Right kidney (tissue), 1 donor: ENCODE measurements around the gene CDC42EP1.
"Not testable (repeated sequence)": the region's sequence is repeated elsewhere in the genome, so short reads cannot be mapped to it uniquely, and the experiment has no call there.

Source experiments
- DNase-seq: peaks from one replicate; pipeline ENCODE4 v3.0.0-alpha.2; 2016

CDC42EP1 gene

DNA sequence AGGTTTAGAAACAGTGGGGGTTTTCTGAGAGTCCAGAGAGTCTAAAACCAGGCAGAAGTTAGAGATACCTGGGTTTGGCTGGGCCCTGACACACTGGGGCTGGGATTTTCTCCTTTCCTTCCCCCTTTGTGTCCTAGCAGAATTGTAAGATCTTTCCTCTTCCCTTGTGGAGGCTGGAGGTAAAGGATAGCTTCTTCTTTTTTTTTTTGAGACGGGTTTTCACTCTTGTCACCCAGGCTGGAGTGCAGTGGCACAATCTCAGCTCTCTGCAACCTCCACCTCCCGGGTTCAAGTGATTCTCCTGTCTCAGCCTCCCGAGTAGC is 49.8 kb downstream of the CDC42EP1 start:
- DNase-seq: not testable (repeated sequence)

DNA sequence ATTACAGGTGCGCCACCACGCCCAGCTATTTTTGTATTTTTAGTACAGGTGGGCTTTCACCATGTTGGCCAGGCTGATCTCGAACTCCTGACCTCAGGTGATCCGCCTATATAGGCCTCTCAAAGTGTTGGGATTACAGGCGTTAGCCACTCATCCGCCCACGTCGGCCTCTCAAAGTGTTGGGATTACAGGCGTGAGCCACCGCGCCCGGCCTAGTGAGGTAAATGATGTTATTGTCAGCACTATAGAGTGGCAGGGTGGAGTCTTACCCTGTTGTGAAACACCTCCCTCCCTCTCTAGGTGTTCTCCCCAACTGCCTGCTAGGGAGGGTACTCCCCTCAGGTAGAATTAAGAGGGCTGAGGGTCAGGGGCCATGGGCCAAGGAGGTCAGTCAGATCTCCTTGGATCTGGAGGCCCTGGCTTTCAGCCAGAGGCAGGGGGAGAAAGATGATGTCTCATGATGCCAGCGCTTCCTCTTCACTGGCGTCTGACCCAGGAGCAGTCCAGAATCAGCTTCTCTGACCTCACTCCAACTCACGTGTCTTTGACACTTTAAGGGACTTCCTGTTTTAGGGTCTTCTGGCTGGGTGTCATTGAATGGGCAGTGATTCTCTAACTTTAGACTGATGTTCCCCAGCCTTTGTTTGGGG is 50.3 kb downstream of the CDC42EP1 start:
- DNase-seq: no peak

DNA sequence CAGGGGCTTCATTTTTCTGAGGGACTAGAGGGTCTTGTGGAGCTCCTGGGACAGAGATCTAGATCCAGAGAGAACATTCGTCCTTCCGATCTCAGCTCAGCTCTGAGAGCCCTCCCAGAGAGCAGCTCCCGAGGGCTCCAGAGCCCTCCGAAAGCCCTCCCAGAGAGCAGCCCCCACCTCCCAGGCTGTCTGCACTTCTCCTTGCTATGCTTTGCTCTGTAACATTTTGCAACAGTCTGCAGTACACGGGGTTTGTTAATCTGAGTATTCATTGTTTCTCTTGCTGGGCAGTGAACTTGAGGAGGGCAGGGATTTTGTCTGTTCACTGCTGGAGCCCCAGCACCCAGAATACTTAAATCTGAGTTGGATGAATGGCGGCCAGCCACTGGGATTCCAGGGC is 50.9 kb downstream of the CDC42EP1 start:
- no peak for DNase-seq

DNA sequence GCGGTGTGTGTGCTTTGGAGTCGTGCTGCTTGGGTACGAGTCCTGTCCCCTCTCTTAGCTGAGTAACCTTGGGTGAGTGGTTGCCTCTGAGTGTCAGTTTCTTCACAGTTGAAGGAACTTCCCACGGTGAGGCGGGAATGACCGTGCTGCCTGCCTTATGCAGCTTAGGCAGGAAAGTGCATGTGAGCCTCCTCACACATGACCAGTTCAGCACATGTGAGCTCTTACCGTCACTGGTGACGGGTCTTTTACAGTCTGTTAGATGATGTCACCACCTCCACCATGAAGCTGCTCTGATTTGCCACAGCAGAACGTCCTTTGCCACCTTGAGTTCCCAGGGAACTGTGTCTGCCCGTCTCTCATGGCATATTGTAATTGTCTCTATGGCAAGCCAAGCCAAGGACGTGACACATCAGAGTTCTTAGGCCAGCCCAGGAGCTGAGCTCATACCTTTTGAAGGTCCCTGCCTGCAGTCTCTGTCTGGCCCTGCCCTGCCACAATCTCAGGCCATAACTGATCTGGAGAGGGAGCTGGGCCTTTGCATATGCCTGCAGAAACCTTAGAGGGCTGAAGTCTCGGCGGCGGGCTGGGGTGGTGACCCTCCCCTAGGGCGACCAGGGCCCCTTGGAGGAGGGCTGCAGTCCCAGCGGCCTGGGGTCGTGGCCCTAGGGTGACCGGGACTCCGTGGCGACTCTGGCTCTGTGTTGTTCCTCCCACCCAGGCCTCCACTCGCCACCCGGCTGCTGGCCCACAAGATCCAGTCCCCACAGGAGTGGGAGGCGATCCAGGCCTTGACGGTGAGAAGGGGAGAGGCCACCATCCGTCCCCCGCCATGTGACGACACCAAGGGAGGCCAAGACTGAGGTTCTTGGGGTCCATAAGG is 56.2 kb downstream of the CDC42EP1 start:
- DNase-seq: no peak

GRCh38 chr22:37617431-37617830 is 57.2 kb downstream of the CDC42EP1 start:
- DNase-seq: no peak

DNA sequence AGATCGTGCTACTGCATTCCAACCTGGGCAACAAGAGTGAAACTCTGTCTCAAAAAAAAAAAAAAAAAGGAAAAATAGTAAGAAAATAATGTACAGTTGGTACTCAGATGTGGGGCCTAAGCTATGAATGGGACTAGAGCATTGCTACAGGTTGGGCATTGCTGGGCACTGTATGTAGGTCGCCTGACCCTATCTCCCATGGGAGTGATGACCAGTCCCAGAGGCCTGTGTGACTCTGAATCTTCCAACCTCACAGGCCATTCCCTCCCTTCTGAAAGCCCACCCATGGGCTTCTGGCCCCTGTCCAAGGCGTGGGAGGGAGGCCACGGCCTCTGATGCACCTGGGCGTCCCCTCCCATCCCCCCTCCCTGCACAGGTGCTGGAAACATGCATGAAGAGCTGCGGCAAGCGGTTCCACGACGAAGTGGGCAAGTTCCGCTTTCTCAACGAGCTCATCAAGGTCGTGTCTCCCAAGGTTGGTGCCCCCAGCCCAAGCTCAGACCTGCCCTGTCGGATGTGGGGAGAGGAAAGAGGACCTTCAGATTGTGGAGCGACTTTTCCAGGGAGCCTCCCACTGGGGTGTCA is 57.9 kb downstream of the CDC42EP1 start:
- DNase-seq: no peak

GRCh38 chr22:37618674-37619073 is 58.4 kb downstream of the CDC42EP1 start:
- DNase-seq: no peak
